ENCODE measurements around the gene PLSCR5.

GRCh38 chr3:146585156-146585555 is 20.0 kb downstream of the PLSCR5 start:
- TF ChIP-seq CTCF (IDR thresholded peaks at IDR 0.05) (no peak), POLR2AphosphoS5 (IDR thresholded peaks at IDR 0.05; ENCODE audit: low read depth, low read length) (no peak), REST (IDR thresholded peaks at IDR 0.05; ENCODE audit: insufficient read depth in 1 of 2, low read depth in 2 of 2, low read length in 1 of 2) (no peak), SIN3A (IDR thresholded peaks at IDR 0.05; ENCODE audit: borderline replicate concordance, insufficient read depth, low read depth, low read length) (no peak), TCF7L2 (IDR thresholded peaks at IDR 0.05; ENCODE audit: low read depth, low read length) (no peak)

Measured in Panc1 (cell line).